Tibial artery (tissue), 4 donors: ENCODE results near the gene NFIA.

Experiments
- DNase-seq, 2 donors: peaks; one replicate each; pipeline ENCODE4 v3.0.0-alpha.2; 2019
- H3K27ac ChIP-seq, 2 donors: fragments of 200-600 bp; sonication (generic) in 1 of 2; 1 replicate in 1 of 2; 2 replicates in 1 of 2; pipeline ENCODE4 v1.5.1; 2018 to 2019; ENCODE audit warnings: mild to moderate bottlenecking in 1 of 2
- H3K27me3 ChIP-seq, 2 donors: fragments of 200-600 bp; sonication (generic) in 1 of 2; one replicate each; pipeline versions ENCODE4 v1.5.1 to v1.6.0; 2016 to 2019
- H3K36me3 ChIP-seq, 3 donors: fragments of 200-600 bp; sonication (generic) in 2 of 3; one replicate each; pipeline ENCODE4 v1.5.1; 2016 to 2019; ENCODE audit warnings: mild to moderate bottlenecking in 2 of 3
- H3K4me1 ChIP-seq, 4 donors: fragments of 200-600 bp; sonication (generic) in 2 of 4; 1 replicate in 3 of 4; 2 replicates in 1 of 4; pipeline ENCODE4 v1.5.1; 2016 to 2019
- H3K4me3 ChIP-seq, 2 donors: fragments of 200-600 bp; sonication (generic) in 1 of 2; 1 replicate in 1 of 2; 2 replicates in 1 of 2; pipeline ENCODE4 v1.5.1; 2018 to 2019; ENCODE audit warnings: mild to moderate bottlenecking in 2 of 2
- H3K9me3 ChIP-seq, 3 donors: fragments of 200-600 bp; sonication (generic) in 1 of 3; one replicate each; pipeline ENCODE4 v1.5.1; 2016 to 2019
- intact Hi-C: fragments of 100-400 bp; cut with DNase I; formaldehyde crosslinking; loops from one replicate; pipeline ENCODE4 v1.15.0; 2023; ENCODE audit warnings: low total_unique reads
- TF ChIP-seq, protein P1 (sequence below), 2 experiments: fragments of 200-600 bp in 1 of 2; fragments of 450-650 bp in 1 of 2; IDR thresholded peaks; one replicate each; pipeline ENCODE4 v1.5.1; 2017 to 2019; ENCODE audit warnings: antibody characterized with exemption in 2 of 2, mild to moderate bottlenecking in 1 of 2, moderate library complexity in 1 of 2

NFIA gene

GRCh38 chr1:61149010-61149860 lies 66.9 kb downstream of the NFIA start:
- intact Hi-C loops = no loop called here
- no peak for DNase-seq
- peaks cover 0 to 82% (median 23%) of the 10 kb centered on the region in 4 donors for H3K4me1 ChIP-seq
- TF ChIP-seq, protein P1, sequence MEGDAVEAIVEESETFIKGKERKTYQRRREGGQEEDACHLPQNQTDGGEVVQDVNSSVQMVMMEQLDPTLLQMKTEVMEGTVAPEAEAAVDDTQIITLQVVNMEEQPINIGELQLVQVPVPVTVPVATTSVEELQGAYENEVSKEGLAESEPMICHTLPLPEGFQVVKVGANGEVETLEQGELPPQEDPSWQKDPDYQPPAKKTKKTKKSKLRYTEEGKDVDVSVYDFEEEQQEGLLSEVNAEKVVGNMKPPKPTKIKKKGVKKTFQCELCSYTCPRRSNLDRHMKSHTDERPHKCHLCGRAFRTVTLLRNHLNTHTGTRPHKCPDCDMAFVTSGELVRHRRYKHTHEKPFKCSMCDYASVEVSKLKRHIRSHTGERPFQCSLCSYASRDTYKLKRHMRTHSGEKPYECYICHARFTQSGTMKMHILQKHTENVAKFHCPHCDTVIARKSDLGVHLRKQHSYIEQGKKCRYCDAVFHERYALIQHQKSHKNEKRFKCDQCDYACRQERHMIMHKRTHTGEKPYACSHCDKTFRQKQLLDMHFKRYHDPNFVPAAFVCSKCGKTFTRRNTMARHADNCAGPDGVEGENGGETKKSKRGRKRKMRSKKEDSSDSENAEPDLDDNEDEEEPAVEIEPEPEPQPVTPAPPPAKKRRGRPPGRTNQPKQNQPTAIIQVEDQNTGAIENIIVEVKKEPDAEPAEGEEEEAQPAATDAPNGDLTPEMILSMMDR (IDR thresholded peaks at IDR 0.05) = no peak
- H3K27ac ChIP-seq = peak overlapping the region in 1 of 2 donors; percentile 1
- H3K9me3 ChIP-seq = no peaks in the 10 kb centered on the region
- no peak overlapping the region for H3K4me3 ChIP-seq
- H3K27me3 ChIP-seq = no peaks in the 10 kb centered on the region
- H3K36me3 ChIP-seq = no peaks in the 10 kb centered on the region

DNA sequence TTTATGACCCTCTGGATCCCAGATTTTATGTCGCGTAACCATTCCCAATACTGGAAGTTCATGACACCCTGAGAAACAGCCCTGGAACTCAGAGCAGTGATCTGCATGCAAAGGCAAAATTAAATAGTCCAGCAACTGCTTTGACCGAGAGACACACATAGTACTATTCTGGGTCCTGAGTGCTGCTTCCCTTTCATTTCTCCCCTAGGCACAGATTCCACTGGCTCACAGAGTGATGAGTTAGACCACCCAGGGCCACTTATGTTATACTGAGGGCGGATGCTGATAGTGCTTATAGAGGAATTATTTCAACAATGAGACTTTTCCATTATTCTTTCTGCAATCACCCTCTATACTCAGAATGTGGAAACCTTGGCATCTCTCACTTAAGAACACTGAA lies 69.2 kb downstream of the NFIA start:
- TF ChIP-seq, protein P1 (IDR thresholded peaks at IDR 0.05) = no peak
- H3K4me3 ChIP-seq = no peak overlapping the region
- H3K36me3 ChIP-seq = no peaks in the 10 kb centered on the region
- no peaks in the 10 kb centered on the region for H3K27me3 ChIP-seq
- intact Hi-C loops = no loop called here
- H3K4me1 ChIP-seq = peaks cover 0 to 85% (median 31%) of the 10 kb centered on the region in 4 donors
- DNase-seq = no peak
- H3K27ac ChIP-seq = peak overlapping the region in 1 of 2 donors; percentile 1
- no peaks in the 10 kb centered on the region for H3K9me3 ChIP-seq

DNA sequence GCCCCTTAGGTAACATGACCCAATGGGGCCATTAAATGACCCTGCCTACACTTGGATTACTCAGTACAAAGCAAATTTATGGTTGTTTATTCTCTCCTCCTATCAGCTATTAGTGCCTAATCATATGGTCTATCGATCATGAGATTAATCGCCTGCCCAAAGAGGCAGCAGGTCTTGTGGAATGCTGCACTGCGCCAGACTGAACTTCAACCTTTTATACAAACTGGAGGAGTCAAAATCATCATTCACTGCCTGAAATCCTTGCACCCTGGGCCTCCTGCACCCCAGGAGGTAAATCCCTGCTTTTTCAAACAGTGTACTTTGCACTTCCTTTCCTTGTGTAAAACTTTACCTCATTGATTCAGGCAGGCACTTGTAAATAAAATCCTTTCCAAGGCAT lies 69.7 kb downstream of the NFIA start:
- TF ChIP-seq, protein P1 (IDR thresholded peaks at IDR 0.05) = no peak
- H3K36me3 ChIP-seq = no peaks in the 10 kb centered on the region
- H3K27ac ChIP-seq = peak overlapping the region in 1 of 2 donors; percentile 1
- no peak overlapping the region for H3K4me3 ChIP-seq
- DNase-seq = no peak
- intact Hi-C loops = no loop called here
- no peaks in the 10 kb centered on the region for H3K9me3 ChIP-seq
- H3K27me3 ChIP-seq = no peaks in the 10 kb centered on the region
- peaks cover 0 to 90% (median 36%) of the 10 kb centered on the region in 4 donors for H3K4me1 ChIP-seq

GRCh38 chr1:61152469-61153105 lies 70.2 kb downstream of the NFIA start:
- TF ChIP-seq, protein P1 (IDR thresholded peaks at IDR 0.05) = no peak
- Histone ChIP-seq H3K4me1 (peaks cover 0 to 90% (median 41%) of the 10 kb centered on the region in 4 donors), H3K9me3 (no peaks in the 10 kb centered on the region), H3K27ac (peak overlapping the region; percentile 1 to 42), H3K36me3 (no peaks in the 10 kb centered on the region), H3K4me3 (no peak overlapping the region), H3K27me3 (no peaks in the 10 kb centered on the region)
- DNase-seq = no peak
- intact Hi-C loops = no loop called here

DNA sequence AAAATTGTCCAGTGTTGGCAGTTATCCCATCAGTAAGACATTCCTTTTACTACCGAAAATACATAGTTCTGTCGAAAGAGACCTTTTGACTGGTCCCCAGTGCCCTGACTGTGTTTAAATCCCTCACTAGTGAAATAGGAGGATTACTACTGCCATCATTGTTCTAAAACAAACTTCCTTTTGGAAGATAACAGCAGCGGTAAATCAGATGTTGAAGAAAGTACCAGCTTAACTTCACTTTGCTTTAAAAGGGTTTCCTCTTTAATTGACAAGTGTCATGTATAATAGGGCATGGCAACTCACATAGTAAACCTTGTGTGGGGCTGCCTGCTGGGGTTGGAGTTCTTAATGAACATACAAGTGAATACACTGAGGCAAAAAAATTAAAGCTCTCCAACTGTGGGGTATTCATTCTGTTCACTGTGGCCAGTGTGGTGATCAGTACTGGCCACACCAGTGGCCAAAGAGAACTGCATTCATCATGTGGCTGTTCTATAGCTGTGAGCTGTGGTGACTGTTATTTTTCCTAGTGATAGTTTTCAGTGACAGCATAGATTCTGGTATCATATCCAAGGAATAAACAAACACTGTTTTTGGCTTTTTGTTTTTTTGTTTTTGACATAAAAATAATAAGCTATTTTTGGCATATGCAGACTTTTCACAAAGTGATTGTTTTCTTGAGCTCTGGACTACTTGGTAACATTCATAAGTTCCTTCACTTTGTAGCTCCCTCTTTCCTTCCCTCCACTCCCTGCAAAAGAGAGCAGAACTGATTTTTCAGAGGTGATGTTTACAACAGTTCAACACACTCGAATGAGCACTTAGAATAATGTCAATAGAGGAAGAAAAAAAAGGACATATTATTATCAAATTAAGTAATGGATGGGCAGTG lies 74.5 kb downstream of the NFIA start:
- H3K27me3 ChIP-seq = no peaks in the 10 kb centered on the region
- TF ChIP-seq, protein P1 (IDR thresholded peaks at IDR 0.05) = no peak
- peak overlapping the region; percentile 73 for H3K27ac ChIP-seq
- intact Hi-C loops = no loop called here
- H3K4me1 ChIP-seq = peaks cover 0 to 77% (median 42%) of the 10 kb centered on the region in 4 donors
- no peak overlapping the region for H3K4me3 ChIP-seq
- no peak for DNase-seq
- H3K36me3 ChIP-seq = no peaks in the 10 kb centered on the region
- H3K9me3 ChIP-seq = no peaks in the 10 kb centered on the region
